Measurements from ENCODE around the gene ATL1.

ATL1 gene

DNA sequence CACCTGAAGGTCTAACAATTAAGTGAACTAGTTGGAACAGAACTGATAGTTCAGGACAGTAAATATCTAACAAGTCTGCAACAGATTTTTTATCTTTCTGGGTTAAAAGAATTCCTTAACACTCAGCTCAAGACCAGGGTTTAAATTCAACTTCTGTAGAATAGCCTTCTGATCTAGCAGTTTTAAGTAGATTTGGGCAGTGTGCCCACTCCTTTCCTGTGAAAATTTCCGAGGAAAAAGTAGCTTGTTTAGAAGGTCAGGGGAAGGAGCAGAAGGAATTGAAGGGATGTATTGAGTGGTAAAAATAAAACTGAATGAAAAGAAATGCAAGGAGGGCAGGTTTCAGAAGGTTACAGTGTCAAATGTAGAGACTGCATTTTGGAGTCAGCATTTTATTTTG is 45.8 kb downstream of the ATL1 start:
- Histone ChIP-seq H3K27ac (ENCODE audit: low read length, poor library complexity, severe bottlenecking) (no peak overlapping the region), H2BK5ac (ENCODE audit: low read depth, low read length, poor library complexity, severe bottlenecking) (no peak overlapping the region), H2BK120ac (ENCODE audit: low read depth, low read length) (no peak overlapping the region), H3K4me2 (ENCODE audit: low read length, poor library complexity, severe bottlenecking) (no peak overlapping the region), H3K18ac (ENCODE audit: low read depth in 1 of 2, low read length in 2 of 2) (no peak overlapping the region), H4K91ac (ENCODE audit: low read length) (no peak overlapping the region), H2AK5ac (ENCODE audit: low read length, severe bottlenecking) (no peak overlapping the region), H4K8ac (ENCODE audit: low read length) (no peak overlapping the region), H3K4me1 (ENCODE audit: control insufficient read depth, insufficient read depth, low read depth, low read length) (no peaks in the 10 kb centered on the region), H2BK15ac (ENCODE audit: low read depth, poor library complexity, severe bottlenecking) (no peak overlapping the region), H3K79me1 (replicated peaks; ENCODE audit: low read length, poor library complexity, severe bottlenecking) (no peaks in the 10 kb centered on the region), H3K4me3 (ENCODE audit: insufficient read depth in 1 of 2, low read depth in 1 of 2, low read length in 2 of 2) (no peak overlapping the region), H3K36me3 (ENCODE audit: control insufficient read depth in 1 of 2, insufficient read depth in 2 of 2, low read depth in 1 of 2, low read length in 2 of 2) (no peaks in the 10 kb centered on the region), H2AFZ (ENCODE audit: low read depth, low read length) (no peak overlapping the region), H3K4ac (ENCODE audit: low read depth in 1 of 2, low read length in 2 of 2) (no peak overlapping the region), H3K14ac (ENCODE audit: low read length in 2 of 2) (no peak overlapping the region), H3K9ac (ENCODE audit: low read length) (no peak overlapping the region), H3K27me3 (ENCODE audit: control insufficient read depth in 1 of 2, insufficient read depth in 1 of 2, low read length in 2 of 2) (no peaks in the 10 kb centered on the region), H2BK12ac (ENCODE audit: low read length in 2 of 2) (no peak overlapping the region), H3K9me3 (ENCODE audit: control insufficient read depth, low read length) (no peaks in the 10 kb centered on the region), H3K23ac (ENCODE audit: low read length in 2 of 2) (no peak overlapping the region)
- WGBS, result 0% methylated on average over 1 of the region's 1 CpG
- DNase-seq, result peak; percentile 15

DNA sequence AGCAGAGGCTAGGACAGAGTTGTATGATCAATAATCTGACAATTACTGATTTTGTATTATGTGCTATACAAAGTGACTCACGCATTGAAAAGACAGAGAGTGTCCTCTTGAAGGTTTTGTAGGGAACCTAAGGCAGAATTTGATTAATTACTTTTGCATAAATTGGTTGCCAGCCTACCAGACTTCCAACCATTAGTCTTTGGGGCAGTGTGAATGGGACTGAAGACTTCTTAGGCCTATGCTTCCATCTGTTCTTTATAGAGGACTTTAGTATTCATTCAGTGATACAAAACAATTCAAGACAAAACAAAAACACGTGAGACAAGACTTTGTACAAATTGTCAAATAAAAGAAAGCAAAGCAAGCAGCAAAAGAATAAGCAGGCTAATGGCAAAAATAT is 46.5 kb downstream of the ATL1 start:
- no peak overlapping the region for H3K4me3 ChIP-seq (ENCODE audit: insufficient read depth in 1 of 2, low read depth in 1 of 2, low read length in 2 of 2)
- no peak overlapping the region for H3K27ac ChIP-seq (ENCODE audit: low read length, poor library complexity, severe bottlenecking)
- no peaks in the 10 kb centered on the region for H3K79me1 ChIP-seq (replicated peaks; ENCODE audit: low read length, poor library complexity, severe bottlenecking)
- no peaks in the 10 kb centered on the region for H3K4me1 ChIP-seq (ENCODE audit: control insufficient read depth, insufficient read depth, low read depth, low read length)
- no peak overlapping the region for H2AFZ ChIP-seq (ENCODE audit: low read depth, low read length)
- no peak overlapping the region for H3K9ac ChIP-seq (ENCODE audit: low read length)
- no peaks in the 10 kb centered on the region for H3K27me3 ChIP-seq (ENCODE audit: control insufficient read depth in 1 of 2, insufficient read depth in 1 of 2, low read length in 2 of 2)
- H3K9me3 ChIP-seq (ENCODE audit: control insufficient read depth, low read length), result no peaks in the 10 kb centered on the region
- H3K36me3 ChIP-seq (ENCODE audit: control insufficient read depth in 1 of 2, insufficient read depth in 2 of 2, low read depth in 1 of 2, low read length in 2 of 2), result no peaks in the 10 kb centered on the region
- no peak overlapping the region for H2BK12ac ChIP-seq (ENCODE audit: low read length in 2 of 2)
- H3K23ac ChIP-seq (ENCODE audit: low read length in 2 of 2), result no peak overlapping the region
- H3K4ac ChIP-seq (ENCODE audit: low read depth in 1 of 2, low read length in 2 of 2), result no peak overlapping the region
- H4K91ac ChIP-seq (ENCODE audit: low read length), result no peak overlapping the region
- H3K14ac ChIP-seq (ENCODE audit: low read length in 2 of 2), result no peak overlapping the region
- no peak overlapping the region for H2AK5ac ChIP-seq (ENCODE audit: low read length, severe bottlenecking)
- H2BK5ac ChIP-seq (ENCODE audit: low read depth, low read length, poor library complexity, severe bottlenecking), result no peak overlapping the region
- no peak overlapping the region for H2BK15ac ChIP-seq (ENCODE audit: low read depth, poor library complexity, severe bottlenecking)
- no peak for DNase-seq
- H4K8ac ChIP-seq (ENCODE audit: low read length), result no peak overlapping the region
- 93% methylated on average over 2 of the region's 2 CpGs for WGBS
- H3K18ac ChIP-seq (ENCODE audit: low read depth in 1 of 2, low read length in 2 of 2), result no peak overlapping the region
- H3K4me2 ChIP-seq (ENCODE audit: low read length, poor library complexity, severe bottlenecking), result no peak overlapping the region
- H2BK120ac ChIP-seq (ENCODE audit: low read depth, low read length), result no peak overlapping the region

DNA sequence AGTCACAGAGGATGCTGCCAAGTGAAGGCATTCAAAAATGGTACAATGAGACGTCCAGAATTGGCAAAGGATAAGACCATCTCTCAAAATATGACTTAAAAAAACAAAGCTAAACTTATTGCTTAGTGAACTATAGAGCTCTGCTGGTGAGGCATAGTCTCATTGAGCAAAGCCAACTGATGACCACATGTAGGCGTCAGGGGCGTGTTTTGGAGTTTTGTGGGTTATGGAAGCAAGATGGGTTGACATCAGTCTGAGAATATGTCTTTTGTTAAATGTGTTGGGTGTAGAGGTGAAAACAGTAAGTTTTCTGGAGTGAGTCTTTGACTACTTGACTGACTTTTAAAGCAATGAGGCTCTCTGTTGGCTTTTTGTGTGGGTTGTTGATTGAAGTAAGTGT is 47.2 kb downstream of the ATL1 start:
- Histone ChIP-seq H3K14ac (ENCODE audit: low read length in 2 of 2) (no peak overlapping the region), H2BK12ac (ENCODE audit: low read length in 2 of 2) (no peak overlapping the region), H3K4me2 (ENCODE audit: low read length, poor library complexity, severe bottlenecking) (no peak overlapping the region), H3K27ac (ENCODE audit: low read length, poor library complexity, severe bottlenecking) (no peak overlapping the region), H3K23ac (ENCODE audit: low read length in 2 of 2) (no peak overlapping the region), H2AK5ac (ENCODE audit: low read length, severe bottlenecking) (no peak overlapping the region), H2BK120ac (ENCODE audit: low read depth, low read length) (no peak overlapping the region), H2BK5ac (ENCODE audit: low read depth, low read length, poor library complexity, severe bottlenecking) (no peak overlapping the region), H3K36me3 (ENCODE audit: control insufficient read depth in 1 of 2, insufficient read depth in 2 of 2, low read depth in 1 of 2, low read length in 2 of 2) (no peaks in the 10 kb centered on the region), H3K4ac (ENCODE audit: low read depth in 1 of 2, low read length in 2 of 2) (no peak overlapping the region), H3K18ac (ENCODE audit: low read depth in 1 of 2, low read length in 2 of 2) (no peak overlapping the region), H4K8ac (ENCODE audit: low read length) (no peak overlapping the region), H3K9ac (ENCODE audit: low read length) (peak overlapping the region; percentile 49), H3K4me1 (ENCODE audit: control insufficient read depth, insufficient read depth, low read depth, low read length) (no peaks in the 10 kb centered on the region), H4K91ac (ENCODE audit: low read length) (no peak overlapping the region), H3K27me3 (ENCODE audit: control insufficient read depth in 1 of 2, insufficient read depth in 1 of 2, low read length in 2 of 2) (no peaks in the 10 kb centered on the region), H3K4me3 (ENCODE audit: insufficient read depth in 1 of 2, low read depth in 1 of 2, low read length in 2 of 2) (peak overlapping the region in 1 of 2 experiments; percentile 14), H3K79me1 (replicated peaks; ENCODE audit: low read length, poor library complexity, severe bottlenecking) (no peaks in the 10 kb centered on the region), H2BK15ac (ENCODE audit: low read depth, poor library complexity, severe bottlenecking) (no peak overlapping the region), H2AFZ (ENCODE audit: low read depth, low read length) (no peak overlapping the region), H3K9me3 (ENCODE audit: control insufficient read depth, low read length) (no peaks in the 10 kb centered on the region)
- 98% methylated on average over 3 of the region's 3 CpGs for WGBS
- no peak for DNase-seq

DNA sequence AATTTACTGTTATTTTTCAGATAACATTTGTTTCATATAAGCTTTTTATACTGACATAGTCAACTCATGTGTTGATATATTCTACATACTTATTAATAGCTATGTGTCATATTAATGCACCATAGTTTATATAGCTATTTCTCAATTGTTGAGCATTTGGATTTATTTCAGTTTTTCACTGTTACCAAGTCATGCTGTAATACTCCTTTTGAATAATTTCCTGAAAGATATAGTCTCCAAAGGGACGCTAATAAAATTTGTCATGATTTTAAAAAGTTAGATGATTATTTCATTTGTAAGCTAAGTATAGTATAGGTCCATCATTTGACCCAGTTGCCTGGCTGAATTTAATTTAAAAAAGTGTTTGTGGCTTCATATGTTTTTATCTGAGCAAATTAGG is 47.8 kb downstream of the ATL1 start:
- H3K4me3 ChIP-seq (ENCODE audit: insufficient read depth in 1 of 2, low read depth in 1 of 2, low read length in 2 of 2), result peak overlapping the region in 1 of 2 experiments; percentile 14
- H3K9ac ChIP-seq (ENCODE audit: low read length), result peak overlapping the region; percentile 49
- H3K18ac ChIP-seq (ENCODE audit: low read depth in 1 of 2, low read length in 2 of 2), result no peak overlapping the region
- H3K23ac ChIP-seq (ENCODE audit: low read length in 2 of 2), result no peak overlapping the region
- no peak overlapping the region for H4K8ac ChIP-seq (ENCODE audit: low read length)
- no peaks in the 10 kb centered on the region for H3K4me1 ChIP-seq (ENCODE audit: control insufficient read depth, insufficient read depth, low read depth, low read length)
- no peak overlapping the region for H2AK5ac ChIP-seq (ENCODE audit: low read length, severe bottlenecking)
- no peak overlapping the region for H2BK12ac ChIP-seq (ENCODE audit: low read length in 2 of 2)
- 100% methylated on average over 1 of the region's 1 CpG for WGBS
- H4K91ac ChIP-seq (ENCODE audit: low read length), result no peak overlapping the region
- no peak overlapping the region for H3K27ac ChIP-seq (ENCODE audit: low read length, poor library complexity, severe bottlenecking)
- H2BK120ac ChIP-seq (ENCODE audit: low read depth, low read length), result no peak overlapping the region
- no peak overlapping the region for H2BK5ac ChIP-seq (ENCODE audit: low read depth, low read length, poor library complexity, severe bottlenecking)
- H3K9me3 ChIP-seq (ENCODE audit: control insufficient read depth, low read length), result no peaks in the 10 kb centered on the region
- no peaks in the 10 kb centered on the region for H3K27me3 ChIP-seq (ENCODE audit: control insufficient read depth in 1 of 2, insufficient read depth in 1 of 2, low read length in 2 of 2)
- H3K4ac ChIP-seq (ENCODE audit: low read depth in 1 of 2, low read length in 2 of 2), result no peak overlapping the region
- no peak overlapping the region for H3K14ac ChIP-seq (ENCODE audit: low read length in 2 of 2)
- H3K4me2 ChIP-seq (ENCODE audit: low read length, poor library complexity, severe bottlenecking), result no peak overlapping the region
- no peaks in the 10 kb centered on the region for H3K36me3 ChIP-seq (ENCODE audit: control insufficient read depth in 1 of 2, insufficient read depth in 2 of 2, low read depth in 1 of 2, low read length in 2 of 2)
- H3K79me1 ChIP-seq (replicated peaks; ENCODE audit: low read length, poor library complexity, severe bottlenecking), result no peaks in the 10 kb centered on the region
- no peak overlapping the region for H2BK15ac ChIP-seq (ENCODE audit: low read depth, poor library complexity, severe bottlenecking)
- no peak overlapping the region for H2AFZ ChIP-seq (ENCODE audit: low read depth, low read length)
- no peak for DNase-seq
